HG03095 (cell line): ENCODE data around the gene SFXN5.
"Not testable (repeated sequence)": the region's sequence is repeated elsewhere in the genome, so short reads cannot be mapped to it uniquely, and the experiment has no call there.

ENCODE experiments used
- ATAC-seq: cut with Tn5 transposase; IDR thresholded peaks from one replicate; pipeline ENCODE4 v1.9.1; 2021; ENCODE audit warnings: moderate library complexity; ENCODE audit not compliant: unreplicated experiment

The SFXN5 gene

GRCh38 chr2:73101626-73102256, 30.2 kb upstream of the SFXN5 start:
- ATAC-seq, result no peak

DNA sequence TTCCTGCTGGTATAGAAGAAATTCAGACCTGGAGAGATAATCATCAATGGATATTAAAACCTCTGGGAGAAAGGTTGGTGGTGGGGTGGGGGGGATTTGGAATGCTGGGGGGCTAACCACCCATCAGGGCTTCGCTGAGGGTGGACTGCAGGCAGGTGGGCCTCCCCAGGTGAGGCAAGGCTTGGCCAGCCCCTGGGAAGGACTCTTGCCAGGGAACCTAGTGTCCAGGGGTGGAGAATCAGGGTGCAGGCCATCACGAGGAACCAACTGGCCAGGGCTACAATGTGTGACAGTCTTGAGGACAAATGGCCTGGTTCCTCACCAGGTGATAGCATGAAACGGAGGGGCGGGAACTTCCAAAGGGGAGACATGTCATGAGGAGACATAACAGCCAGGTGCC, 29.4 kb upstream of the SFXN5 start:
- no peak for ATAC-seq

DNA sequence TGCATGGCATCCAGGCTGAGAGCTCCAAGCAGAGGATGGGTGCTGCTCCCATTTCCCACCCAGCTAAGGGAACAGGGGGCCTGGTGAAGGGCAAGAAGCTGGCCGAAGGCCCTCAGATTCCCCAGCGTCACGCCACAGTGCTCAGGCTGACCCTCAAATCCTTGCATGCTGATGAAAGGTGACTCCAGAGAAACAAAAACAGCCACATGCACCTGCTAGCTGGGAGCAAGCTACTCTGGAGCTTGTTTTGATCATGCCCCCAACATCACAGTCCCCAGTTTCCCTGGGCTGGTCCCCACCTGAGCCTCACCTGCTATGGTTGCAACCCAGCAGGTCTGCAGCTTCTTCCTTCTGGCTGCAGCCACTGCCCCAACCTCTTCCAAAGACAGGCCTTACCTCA, 28.0 kb upstream of the SFXN5 start:
- ATAC-seq, result no peak

GRCh38 chr2:73095910-73096309, 24.4 kb upstream of the SFXN5 start:
- no peak for ATAC-seq

DNA sequence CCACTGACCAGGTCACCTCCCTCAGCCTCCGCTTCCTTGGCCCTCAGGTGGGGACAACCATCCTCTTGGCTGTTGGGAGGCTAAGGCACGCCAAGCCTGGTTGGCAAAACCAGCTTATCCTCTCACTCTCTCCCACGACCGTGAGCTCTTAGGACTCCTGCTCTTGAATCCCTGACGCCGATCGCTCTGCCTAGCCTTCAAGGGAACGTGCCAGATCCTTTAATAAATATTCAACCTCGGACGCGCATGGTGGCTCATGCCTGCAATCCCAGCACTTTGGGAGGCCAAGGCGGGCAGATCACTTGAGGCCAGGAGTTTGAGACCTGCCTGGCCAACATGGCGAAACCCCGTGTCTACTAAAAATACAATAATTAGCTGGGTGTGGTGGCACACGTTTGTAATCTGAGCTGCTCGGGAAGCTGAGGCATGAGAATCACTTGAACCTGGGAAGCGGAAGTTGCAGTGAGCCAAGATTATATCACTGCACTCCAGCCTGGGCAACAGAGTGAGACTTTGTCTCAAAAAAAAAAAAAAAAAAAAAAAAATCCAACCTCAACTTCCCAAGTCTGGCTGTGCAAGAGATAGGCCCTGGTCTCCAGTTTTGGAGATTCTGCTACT, 22.2 kb upstream of the SFXN5 start:
- not testable (repeated sequence) for ATAC-seq

- ATAC-seq, result no peak
Measured at GRCh38 chr2:73092146-73092783, 20.8 kb upstream of the SFXN5 start.

DNA sequence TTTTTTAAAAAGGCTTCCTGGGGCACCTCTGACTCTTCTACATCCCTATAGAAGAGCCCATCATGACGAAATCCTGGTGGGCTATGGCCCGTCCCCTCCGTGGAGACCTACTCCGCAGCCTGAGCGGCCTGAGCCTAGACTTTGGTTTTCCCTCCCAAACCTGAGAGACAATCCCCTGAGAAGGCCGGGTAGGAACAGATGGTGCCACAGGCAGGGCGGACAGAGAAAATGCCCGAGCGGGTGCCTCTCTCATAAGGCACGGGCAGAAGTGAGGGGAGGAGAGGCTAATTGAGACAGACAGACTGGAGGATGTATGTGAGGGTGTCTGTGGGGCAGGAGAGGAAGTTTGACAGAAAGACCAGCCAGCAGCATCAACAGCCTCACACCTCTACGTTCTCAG, 20.2 kb upstream of the SFXN5 start:
- ATAC-seq, result no peak

- no peak for ATAC-seq
Measured at GRCh38 chr2:73091164-73091563, 19.7 kb upstream of the SFXN5 start.

DNA sequence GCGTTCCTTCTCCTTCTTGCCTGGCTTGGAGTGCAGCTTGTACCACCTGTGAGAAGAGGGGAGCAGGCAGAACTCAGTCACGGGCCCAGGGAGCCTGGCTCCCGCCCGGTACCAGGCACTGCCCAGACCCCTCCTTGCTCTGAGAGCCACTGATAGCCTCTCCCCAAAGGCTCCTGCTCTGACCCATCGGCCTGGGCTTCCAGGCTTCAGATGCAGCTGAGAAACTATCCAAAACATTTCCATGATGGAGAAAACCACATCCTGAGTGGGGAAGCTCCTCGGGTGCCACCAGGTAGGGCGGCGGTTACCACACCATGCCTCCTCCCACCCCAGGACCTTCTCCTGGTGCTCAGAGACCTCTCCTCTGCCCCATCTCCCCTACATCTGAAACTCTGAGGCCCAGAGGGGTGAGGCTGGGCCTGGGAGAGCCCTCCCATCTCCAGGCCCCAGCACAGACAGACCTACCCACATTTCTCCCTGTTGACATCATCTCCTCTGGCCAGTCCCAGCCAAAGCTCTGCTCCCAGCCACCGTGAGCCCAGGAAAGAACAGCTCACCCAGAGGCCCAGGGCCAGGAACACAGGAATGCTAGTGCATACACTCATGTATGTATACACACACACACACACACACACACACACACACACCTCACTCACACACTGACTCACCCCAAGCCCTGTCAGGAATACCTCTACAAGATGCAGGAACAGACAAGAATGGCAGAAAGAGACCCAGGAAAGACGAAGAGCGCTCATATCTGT, 17.9 kb upstream of the SFXN5 start:
- ATAC-seq, result no peak

DNA sequence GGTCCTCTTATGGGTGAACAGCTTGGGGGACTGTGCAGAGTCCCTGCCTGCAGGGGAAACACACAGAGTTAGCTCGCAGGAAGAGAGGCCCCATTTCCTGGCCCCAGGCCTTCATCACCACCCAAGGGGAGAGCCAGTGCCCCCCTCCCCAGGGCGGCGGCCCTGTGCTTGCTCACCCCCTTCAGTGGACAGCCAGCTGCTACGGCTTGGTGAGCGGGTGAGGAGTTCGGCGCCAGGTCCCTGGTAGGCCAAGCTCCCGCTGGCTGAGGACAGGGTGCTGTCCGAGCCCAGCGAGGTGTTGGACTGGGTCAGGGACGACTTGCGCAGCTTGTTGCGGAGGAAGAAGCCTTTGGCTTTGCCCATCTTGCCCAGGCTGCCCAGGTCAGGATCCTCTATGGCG, 17.2 kb upstream of the SFXN5 start:
- ATAC-seq, result no peak

DNA sequence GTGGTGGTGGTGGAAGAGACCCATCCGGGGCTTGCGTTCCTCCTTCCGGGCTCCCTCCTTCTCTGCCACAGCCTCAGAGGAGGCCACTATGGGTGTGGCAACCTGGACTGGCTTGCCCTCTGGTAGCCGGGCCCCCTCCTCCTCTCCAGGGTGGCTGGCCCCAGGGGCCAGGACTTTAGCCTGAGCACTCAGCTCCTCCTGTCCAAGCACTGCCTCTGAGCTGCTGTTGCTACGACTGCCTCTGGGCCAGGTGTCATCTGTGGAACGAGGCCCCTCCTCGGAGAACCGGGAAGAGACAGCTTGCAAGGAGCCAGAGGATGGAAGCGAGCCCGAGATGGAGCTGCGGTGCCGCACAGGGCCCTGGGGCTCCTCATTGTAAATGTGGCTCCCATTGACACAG, 16.7 kb upstream of the SFXN5 start:
- no peak for ATAC-seq

GRCh38 chr2:73087311-73087710, 15.8 kb upstream of the SFXN5 start:
- no peak for ATAC-seq

DNA sequence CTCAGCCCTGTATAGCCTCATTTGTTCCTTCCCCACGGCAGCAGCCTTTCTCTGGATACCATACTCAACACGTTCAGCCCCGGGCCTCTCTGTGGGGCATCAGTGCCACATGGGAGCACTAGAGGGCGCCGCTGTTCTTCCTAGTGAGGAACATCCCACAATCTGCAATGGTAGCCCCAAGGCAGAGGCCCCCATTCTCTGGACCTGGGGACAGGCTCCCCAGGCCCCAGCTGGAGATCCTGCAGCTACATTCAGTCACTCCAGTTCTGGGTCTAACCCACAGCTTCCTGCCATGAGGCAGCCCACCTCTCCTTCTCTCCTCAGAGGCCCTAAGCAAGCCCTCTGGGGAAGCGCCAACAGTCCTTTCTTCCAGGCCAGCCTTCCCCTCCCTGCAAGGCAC, 14.2 kb upstream of the SFXN5 start:
- ATAC-seq, result peak; percentile 88

GRCh38 chr2:73084971-73085370, 13.5 kb upstream of the SFXN5 start:
- ATAC-seq, result no peak

- ATAC-seq, result no peak
Measured at GRCh38 chr2:73083886-73084800, 12.6 kb upstream of the SFXN5 start.

- ATAC-seq, result no peak
Measured at GRCh38 chr2:73082523-73083410, 11.3 kb upstream of the SFXN5 start.

DNA sequence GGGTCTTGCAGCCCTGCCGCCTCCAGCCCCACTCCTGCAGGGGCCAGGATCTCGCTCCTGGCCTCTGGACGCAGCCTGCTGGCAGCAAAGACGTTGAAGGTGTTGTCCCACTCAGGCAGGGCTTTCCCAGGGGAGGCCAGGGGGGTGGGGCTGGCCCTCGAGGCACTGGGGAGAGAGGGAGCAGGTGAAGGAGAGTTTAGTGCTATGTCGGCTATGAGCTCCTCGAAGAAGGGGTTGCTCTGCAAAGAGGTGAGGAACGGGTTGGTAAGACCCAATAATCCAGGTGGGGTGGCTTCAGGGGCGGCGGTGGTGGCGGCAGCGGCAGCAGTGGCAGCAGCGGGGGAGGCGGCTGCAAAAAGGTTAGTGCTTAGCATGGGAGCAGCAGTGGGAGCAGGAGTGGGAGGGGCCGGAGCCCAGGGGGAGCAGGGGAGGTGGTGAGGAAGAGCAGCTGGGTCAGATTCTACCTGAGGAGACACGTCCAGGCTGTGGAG, 9.7 kb upstream of the SFXN5 start:
- ATAC-seq, result no peak

DNA sequence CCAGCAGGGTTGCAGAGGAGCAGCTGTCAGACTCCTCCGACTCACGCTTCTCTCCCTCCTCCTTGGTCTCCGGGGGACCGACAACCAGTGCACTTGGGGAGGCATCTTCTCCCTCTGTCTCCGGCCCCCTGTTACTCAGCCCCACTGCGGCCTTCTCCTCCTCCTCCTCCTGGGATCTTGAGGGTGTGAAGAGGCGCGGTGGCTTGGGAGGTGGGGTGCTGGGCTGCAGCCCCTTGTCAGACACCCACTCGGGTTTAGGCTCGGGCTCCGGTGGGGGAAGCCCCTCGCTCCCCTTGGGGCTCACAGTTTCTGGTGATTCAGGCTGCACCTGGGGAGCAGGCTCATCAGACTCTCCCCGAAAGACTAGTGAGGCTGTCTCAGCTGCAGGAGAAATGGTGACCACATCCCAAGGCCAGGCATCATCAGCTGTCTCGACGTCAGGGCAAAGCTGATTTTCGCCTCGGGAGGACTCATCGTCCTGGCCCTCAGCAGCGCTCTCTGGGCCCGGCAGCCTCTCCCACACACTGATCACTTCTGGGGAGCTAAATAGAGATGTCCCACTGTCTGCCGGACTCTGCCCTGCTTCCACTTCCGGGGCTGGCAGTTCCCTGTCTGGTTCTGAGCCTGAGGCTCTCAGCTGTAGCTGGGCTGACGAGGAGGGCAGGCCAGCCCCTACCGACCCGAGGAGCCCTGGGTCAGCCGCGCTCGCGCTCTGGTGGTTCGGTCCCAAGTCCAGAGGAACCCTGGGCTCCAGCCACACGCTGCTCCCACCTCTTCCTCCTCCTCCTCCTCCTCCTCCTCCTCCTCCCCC, 9.0 kb upstream of the SFXN5 start:
- ATAC-seq, result no peak

DNA sequence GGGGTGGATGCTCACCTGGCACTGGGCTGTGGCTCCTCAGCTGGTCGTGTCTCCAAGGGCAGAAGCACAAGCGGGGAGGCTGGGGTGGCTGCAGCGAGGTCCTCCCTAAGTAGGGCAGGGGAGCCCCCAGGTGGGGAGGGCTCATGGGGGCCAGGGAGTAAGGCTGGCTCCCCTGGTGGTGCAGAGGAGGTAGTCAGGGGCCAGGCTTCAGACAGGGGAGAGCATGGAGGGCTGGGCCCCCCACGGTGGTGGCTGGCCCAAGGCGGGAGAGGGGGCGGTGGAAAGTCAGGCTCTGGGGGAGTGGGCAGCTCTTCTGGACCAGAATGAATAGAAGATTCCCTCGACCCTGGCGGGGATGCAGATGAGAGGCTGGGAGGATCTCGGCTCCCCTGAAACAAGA, 8.1 kb upstream of the SFXN5 start:
- ATAC-seq, result no peak
